Stimulated activated CD4-positive, alpha-beta T cell treated with anti-CD3 and anti-CD28 coated beads, Interleukin-15, amount 100 ng/mL, for 1 hour (primary cell): ENCODE measurements around the gene TSSK6.
A peak's percentile ranks its signal among the peaks of the same experiment; 100 is the strongest.
"Not testable (repeated sequence)": the region's sequence is repeated elsewhere in the genome, so short reads cannot be mapped to it uniquely, and the experiment has no call there.

Experiments used
- DNase-seq, 2 donors: peaks; one replicate each; pipeline ENCODE4 v3.0.0-alpha.2; 2020; ENCODE audit warnings: low read depth in 1 of 2, low spot score in 1 of 2

The TSSK6 gene

DNA sequence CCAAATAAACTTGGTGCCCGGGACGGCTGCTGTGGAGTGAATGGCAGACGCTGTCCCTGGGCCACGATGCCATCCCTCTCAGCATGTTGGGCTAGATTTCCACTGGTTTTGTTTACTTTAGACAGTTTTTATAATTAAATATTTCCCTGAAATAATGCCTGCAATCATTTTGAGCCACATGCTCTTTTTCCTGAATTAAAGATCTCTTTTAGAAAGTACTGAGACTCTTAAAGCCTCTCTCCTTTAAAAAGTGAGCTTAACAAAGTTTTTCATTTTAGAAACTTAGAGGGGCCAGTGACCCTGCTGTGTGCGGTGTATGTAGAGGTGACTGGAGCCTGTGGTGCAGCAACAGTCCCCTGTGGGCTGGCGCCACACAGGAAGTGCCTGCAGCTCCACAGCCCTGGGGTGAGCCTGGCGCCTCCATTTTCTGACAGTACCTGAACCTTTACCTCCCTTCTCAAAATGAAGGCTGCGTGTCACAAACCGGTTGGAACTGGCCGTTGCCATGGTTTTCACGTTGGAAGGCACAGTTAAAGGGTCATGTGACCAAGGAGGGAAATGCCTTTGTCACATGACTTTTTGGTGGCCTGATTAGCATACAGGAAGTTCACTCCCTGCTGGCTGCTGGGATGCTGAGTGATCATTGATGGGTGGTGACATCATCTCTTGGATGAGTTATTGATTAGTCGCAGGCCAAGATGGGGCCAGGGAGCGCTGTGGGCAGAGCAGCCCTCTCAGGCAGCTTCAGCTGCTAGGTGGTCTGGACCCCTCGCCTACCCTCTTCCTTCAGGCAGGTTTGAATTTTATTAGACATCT is 26.3 kb downstream of the TSSK6 start:
- peak; percentile 58 to 74 for DNase-seq

DNA sequence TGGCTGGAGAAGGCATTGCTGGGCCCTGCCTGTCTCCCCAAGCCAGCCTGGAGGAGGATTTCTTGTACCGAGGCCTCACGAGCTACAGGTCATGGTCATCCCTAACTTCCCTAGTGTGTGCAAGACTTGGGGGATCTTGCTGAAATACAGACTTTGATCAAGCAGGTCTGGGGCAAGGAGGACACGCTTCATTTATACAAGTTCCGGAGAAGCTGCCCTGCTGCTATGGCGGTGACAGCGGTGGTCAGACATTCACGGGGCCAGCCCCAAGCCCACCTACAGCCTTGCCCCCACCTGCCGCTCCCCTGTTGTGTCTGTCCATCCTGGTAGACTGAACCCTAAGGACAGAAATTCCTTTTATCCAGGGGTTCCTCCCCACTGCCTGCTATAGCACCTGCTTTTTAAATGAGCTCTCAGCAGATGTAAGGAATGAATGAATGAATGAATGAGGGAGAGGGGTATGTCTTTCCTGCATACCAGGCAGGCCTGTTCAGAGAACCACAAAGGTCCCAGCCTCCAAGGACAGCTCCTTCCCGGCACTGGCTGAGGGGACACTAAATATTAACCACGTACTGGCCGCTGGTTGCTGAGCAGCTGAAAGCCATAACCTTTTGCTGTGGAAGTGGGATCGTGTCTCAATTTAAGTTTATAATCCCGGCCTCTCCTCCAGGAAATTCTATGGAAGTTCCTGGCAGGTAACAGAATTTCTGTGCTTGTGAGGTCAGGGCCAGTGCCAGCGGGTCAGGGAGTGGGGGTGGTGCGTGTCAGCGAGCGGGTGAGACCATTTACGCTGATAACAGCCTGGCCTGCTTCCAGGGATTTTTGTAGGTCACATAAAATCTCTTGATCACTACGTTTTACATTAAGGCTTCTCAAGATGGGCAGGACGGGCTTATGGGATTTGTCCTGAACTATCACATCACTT is 27.1 kb downstream of the TSSK6 start:
- no peak for DNase-seq

DNA sequence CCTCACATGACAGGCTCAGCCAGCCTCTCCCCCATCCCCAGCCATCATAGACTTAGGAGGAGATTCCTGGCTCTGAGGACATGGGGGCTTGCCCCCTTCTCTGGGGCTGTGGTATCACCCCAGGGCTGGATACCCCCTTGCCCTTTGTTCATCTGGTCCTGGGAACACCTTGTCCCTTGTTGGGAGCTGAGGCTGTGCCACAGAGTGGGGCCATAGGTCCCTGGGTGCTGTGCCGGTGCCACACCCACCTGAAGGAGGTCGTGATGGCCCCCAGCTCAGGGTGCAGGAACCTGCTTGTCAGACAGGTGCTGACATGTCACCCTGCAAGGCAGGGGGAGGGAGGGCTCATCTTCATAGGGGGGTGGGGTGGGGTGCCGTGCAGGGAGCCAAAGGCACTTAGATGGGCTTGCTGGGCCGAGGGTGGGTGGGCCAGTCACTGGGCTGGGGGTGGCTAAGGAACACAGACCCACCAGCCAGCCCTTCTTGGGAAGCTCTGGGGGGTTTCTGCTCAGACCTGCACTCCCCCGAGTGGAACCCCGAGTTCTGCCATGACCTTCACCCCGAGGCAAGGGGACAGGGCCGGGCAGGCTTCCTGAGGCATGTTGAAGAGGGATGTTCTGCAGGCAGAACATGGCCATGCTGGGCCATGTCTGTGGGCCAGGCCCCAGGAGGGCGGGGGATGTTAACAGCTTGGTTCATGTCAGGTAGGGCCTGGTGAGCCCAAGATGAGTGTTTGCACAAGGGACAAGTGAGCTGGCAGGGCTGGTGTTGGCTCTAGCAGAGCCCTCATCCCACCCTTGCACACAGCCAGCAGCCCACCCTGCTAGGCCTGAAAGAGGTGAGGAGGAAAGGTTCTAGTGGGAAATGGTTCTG is 28.0 kb downstream of the TSSK6 start:
- DNase-seq: no peak

DNA sequence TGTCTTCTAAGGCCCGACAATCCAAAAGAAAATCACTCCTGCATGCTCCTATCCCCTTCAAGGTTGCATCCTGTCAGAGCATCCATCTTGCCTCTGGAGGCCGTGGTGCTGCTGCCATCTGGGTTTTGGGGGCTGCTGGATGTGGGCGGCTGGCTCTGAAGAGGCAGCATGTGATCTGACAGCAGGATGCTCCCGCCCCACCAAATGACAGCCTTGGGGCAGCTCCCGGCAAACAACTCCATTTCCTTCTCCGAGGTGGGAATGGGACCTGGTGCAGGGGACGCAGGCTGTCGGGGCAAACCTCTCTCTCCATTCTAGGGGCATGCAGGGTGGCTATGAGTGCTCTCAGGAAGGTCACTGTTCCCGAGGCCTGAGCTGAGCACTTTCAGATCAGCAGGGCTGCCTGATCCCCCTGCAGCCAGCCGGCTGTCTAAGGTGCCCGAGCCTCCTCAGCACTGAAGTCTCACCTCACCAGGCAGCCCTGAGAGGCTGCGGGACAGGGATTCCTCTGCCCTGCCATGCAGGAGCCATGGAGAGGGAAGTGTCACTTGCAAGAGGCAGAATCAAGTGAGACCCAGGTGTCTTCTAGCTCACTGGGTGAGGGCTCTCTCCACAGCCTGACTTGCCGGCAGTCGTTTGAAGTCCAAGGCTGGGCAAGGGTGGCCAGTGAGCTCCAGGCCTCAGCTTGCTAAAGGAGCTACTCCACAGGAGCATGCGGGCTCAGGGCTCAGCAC is 28.8 kb downstream of the TSSK6 start:
- no peak for DNase-seq

DNA sequence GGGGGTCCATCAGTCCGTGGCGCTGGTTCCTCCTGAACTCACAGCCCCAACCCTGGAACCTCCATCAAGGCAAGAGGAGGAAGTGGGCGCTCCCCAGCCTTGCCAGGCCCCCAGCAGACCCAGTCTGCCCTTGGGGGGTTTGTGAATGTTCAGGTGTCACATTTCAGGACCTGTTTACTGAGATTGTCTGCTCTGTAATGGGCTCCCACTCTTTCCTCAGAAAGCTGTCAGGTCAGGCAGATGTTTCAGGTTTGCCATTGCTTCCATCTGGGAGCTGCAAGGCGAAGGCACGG is 29.4 kb downstream of the TSSK6 start:
- no peak for DNase-seq

DNA sequence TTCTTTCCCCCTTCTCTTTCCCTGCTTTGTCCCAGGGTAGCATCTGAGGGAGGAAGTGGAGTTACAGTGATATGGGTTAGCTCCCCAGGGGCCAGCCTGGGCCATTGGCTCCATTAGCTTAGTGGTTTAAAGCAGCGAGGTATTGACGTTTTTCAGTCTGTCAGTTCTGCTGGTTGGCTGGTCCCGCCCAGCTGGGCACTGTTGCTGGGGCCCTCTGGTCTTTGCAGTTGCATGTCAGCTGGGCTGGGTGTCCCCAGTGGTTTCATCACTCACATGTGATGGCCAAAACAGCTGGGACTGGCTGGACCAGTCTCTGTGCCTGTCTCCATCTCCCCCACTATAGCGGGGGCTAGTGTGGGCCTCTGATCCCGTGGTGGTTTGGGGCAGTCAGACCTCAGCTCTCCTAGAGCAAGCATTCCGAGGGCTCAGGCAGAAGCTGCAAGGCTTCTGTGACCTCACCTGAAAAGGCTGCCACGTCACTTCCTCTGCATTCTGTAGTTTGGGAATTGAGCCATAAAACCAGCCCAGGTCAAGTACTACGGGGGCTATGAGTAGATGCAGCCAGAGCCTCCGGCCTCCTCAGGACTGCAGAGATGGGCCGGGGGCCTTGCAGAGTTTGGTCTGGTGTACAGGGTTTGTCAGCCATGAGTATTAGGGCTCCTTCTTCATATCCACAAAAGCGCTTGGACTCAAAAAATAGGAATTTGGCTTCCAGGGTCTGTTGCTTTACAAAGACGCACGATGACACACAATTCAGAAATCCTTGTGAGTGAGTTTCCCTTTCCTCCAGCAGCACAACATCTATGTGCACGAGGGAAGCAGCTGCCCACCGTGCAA is 30.0 kb downstream of the TSSK6 start:
- DNase-seq: no peak

DNA sequence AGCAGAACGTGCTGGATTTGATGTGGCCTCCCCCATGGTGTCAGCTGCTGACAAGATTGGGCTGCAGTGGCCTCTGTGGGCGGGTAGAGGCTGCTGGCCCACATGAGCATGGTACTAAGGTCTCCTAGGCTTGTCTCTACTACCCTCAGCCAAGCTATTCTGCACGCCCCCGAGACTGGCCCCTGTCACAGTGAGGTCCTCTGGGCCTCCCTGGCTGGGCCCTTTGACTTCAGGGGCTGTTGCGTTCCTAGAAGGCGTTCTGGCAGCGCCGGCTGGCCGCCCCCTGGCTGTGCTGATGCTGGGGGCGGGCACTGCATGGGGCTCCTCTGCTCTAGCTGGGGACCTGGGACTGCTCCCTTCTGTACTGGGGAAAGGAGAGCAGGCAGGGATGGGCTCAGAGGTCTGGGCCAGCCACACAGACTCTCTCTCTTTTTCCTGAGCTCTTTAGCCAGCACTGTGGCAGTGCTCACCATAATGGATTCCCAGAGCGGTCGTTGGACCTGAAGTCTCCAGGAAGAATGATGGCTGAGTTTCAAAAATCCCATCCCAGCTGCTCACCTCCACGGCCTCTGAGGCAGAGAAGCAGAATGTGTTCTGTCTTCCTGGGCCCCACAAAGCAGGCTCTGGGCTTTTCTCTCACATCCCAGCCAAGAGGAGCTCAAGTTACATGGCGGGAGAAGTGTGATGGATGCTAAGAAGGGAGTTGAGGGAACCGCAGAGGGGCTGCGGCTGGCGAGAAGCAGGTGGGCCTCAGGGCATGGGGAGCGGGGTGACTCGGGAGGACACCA is 32.3 kb downstream of the TSSK6 start:
- no peak for DNase-seq

DNA sequence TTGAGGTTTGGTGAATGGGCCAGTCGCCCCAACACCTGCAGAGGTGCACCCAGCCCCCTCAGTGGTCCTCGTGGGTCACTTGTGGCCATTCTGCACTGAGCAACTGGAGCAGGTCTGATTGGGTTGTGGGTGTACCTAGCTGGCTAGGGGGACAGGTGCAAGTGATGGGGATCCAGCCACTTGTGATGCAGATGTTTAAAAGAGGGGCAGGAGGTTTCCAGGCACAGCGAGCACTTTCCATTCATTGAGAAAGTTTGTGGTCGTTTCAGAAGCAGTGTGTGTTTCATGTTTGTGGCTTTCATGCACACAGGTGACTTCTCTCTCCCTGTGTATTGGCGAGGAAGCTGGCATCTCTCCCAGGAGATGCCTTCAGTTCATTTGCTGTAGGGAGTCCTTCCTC is 34.7 kb downstream of the TSSK6 start:
- DNase-seq: no peak

DNA sequence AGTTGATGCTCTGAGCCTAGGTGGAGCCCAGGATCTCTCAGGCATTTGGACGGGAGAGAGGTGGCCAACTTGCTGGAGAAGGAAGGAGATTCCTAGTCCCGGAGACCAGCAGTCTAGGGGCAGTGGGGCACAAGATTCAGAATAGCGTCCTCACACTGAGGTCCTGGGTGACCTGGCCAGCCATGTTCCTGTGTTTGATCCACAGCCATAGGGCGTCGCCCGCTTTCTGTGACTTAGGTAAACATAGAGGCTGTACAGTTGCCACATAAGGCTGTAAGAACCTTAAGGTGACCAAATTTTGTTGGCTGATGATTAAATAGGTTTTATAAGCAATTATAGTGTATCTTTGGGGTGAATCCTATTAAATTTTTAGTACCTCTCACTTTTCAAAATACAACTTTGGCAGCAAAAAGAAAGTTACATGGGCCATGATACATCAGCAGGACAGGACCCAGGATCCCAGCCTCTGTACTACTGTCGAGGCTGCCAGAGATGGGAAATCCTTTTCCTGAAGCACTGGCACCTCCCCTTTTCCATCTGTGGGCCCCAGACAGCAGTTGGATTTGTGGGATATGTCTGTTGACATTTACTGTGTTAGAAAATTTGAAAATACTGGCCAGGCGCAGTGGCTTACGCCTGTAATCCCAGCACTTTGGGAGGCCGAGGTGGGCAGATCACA is 37.5 kb downstream of the TSSK6 start:
- no peak for DNase-seq

DNA sequence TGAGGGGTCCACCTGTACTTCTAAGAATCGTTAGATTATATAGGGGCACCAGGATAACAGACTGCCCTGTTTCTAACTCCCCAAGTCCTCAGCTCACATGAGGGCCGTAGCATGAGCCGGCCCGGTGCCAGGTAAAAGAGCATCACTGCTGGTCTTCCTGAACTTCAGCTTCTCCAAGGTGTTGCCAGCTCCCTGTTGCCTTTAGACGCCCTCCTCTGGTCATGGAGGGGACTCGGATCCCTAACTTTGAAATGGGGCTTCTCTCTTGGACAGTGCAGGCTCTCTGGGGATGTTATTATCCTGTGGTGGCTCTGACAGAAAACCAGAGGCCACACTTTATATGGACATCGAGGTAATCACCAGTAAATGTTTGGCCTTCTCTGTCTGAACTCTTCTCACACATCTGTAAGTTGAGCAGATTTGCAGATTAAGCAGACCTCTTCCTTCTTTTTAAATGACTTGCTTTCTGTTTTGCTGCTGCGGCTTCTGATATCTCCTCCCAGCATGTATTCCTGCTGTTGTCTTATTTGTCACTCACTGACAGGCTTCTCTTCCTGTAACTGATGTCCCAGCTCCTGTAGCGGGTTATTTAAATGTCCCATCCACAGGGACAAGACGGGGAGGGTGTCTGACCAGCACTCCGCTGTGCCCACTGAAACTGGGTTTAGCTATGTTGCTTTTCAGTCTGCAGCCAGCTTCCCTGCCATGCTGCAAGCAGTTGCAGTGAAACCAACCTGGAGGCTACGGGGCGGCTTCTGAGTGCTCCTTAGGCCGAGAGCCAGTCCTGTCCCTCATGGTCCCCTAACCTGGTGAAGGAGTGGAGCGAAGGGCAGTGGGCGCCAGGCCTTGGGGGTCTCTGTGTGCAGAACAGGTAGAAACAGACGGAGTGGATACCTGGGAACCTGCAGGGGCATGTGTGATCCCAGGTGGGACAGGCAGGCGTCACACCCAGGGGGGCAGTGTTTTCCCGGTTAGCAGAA is 39.2 kb downstream of the TSSK6 start:
- no peak for DNase-seq

DNA sequence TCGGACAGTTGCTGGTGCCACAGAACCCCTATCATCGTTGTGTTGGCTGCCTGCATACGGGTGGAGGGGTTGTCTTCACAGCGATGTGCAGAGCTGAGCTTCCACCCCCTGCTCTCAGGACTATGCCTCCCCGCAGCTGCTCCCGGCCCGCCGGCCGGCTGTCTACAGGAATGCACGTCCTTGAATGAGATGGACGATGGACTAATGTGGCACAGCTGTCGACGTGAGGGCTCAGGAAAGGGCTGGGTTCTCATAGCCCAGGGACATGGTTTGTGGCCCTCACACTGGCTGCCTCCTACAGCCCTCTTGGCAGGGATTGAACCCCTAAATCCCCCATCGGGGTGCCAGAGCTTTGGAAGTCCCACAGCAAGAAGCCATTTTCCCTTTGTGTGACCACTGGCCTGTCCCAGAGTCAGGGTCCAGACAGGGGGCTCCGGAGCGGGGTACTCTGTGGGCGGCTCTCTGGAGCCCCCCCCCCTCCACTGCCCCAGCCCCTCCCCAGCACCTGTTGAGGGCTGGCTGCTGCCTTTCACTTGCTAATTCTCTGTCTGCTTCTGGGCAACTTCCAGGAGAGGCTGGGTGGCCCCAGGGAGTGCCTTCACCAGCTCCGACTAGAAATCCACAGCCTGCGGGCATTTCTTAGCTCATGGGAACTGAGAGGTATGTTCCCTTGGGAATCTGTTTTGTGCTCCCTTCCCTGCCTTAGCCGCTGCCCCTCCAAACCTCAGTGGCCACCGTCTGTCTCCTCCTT is 40.2 kb downstream of the TSSK6 start:
- no peak for DNase-seq

DNA sequence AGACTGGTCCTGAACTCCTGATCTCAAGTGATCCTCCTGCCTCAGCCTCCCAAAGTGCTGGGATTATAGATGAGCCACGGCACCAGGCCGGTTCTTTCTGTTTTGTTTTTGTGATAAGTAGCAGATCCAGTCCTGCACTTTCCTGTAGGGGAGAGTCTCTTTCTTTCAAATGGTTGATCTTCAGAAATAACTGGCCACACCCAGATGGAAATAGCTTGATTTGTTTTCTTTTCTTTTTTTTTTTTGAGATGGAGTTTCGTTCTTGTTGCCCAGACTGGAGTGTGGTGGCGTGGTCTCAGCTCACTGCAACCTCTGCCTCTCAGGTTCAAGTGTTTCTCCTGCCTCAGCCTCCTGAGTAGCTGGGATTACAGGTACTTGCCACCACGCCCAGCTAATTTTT is 43.2 kb downstream of the TSSK6 start:
- not testable (repeated sequence) for DNase-seq

DNA sequence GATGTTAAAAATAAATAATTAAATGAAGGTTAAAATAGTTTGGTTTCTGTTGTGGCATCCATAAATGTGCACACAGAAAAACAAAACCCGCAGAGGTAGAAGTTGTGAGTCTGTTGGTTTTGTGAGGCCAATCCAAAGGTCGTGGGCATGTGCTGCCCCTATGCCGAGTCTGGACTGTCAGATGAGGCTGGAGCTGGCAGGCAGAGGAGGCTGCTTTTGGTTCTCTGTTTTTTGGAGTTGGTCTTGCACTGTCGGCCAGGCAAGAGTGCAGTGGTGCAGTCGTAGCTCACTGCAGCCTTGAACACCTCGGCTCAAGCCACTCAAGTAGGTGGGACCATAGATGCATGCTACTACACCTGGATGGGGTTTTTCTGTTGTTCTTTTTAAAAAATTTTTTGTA is 43.7 kb downstream of the TSSK6 start:
- DNase-seq: no peak

DNA sequence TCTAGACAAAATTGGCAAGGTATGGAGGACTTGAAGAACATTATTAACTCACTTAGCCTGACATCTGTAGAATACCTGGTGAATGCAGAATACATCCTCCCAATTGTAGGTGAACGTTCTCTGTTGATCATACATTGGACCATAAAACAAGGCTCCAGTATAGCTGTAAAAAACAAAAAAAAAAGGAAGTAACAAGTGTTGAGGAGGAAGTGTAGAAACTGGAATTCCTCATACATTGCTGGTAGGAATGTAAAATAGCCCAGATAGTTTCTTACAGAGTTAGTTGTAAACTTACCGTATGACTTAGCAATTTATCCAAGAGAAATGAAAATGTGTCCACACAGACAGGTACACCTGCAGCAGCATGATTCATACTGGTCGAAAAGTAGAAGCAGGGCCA is 44.8 kb downstream of the TSSK6 start:
- DNase-seq: no peak

DNA sequence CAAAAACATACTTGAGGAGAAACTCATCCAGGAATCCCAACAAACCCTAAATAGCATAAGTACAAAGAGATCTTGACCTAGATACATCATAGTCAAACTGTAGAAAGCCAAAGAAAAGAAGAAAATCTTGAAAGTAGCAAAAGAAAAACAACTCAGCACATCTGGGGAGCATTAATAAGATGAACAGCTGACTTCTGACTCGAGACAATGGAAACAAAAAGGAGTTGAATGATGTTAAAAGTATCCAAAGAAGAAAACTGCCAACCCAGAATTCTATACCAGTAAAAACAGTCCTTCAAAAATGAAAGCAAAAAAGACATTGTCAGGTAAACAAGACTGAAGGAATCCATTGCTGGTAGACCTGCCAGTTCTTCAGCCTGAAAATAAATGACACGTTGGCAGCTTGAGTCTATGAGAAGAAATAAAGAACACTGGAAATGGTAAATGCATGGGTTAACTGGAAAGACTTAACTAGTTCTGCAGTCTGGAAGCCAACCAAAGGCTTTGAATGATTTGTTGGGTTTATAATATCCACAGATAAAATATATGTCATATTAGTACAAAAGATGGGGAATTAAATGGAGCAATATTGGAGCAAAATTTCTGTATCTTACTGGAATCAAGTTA is 46.8 kb downstream of the TSSK6 start:
- no peak for DNase-seq

DNA sequence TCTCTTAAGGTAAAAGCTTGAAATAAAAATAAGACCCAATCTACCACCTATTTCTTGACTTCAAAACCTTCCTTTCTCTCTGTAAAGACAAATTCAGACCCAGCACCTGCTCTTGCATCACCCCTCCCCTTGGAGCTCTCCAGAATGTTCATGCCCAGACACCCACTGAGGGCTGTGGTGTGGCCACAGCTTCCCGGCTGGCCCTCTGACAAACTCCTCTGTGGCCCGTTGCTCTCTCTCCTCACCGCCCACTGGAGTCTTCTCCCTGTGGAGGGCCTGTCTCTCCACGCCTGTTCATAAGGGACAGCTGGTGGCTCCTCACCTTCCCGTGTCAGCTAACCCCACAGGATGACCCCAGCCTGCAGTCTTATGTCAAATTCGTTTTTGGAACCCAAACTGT is 49.1 kb downstream of the TSSK6 start:
- no peak for DNase-seq
